Stimulated activated CD4-positive, alpha-beta T cell treated with anti-CD3 and anti-CD28 coated beads, TNF-alpha, amount 100 ng/mL, for 48 hours (primary cell): Measurements from ENCODE around the gene SCN10A.

Experiments
- DNase-seq, 3 donors: peaks; one replicate each; pipeline ENCODE4 v3.0.0-alpha.2; 2020; ENCODE audit warnings: low read depth in 3 of 3

The SCN10A gene

GRCh38 chr3:38773528-38773927 lies 42.5 kb downstream of the SCN10A start:
- DNase-seq: no peak

GRCh38 chr3:38763569-38763968 lies 52.4 kb downstream of the SCN10A start:
- no peak for DNase-seq

GRCh38 chr3:38758557-38758956 lies 57.5 kb downstream of the SCN10A start:
- no peak for DNase-seq

GRCh38 chr3:38757721-38758120 lies 58.3 kb downstream of the SCN10A start:
- no peak for DNase-seq

GRCh38 chr3:38756892-38757291 lies 59.1 kb downstream of the SCN10A start:
- DNase-seq: no peak

- no peak for DNase-seq
Measured at GRCh38 chr3:38755130-38755529, 60.9 kb downstream of the SCN10A start.

GRCh38 chr3:38746641-38747040 lies 69.4 kb downstream of the SCN10A start:
- DNase-seq: no peak

- DNase-seq: no peak
Measured at GRCh38 chr3:38743043-38743442, 73.0 kb downstream of the SCN10A start.

- DNase-seq: no peak
Measured at GRCh38 chr3:38742550-38742949, 73.5 kb downstream of the SCN10A start.

- DNase-seq: no peak
Measured at GRCh38 chr3:38740537-38740936, 75.5 kb downstream of the SCN10A start.

GRCh38 chr3:38739931-38740330 lies 76.1 kb downstream of the SCN10A start:
- no peak for DNase-seq

GRCh38 chr3:38739396-38739689 lies 76.7 kb downstream of the SCN10A start:
- no peak for DNase-seq

- DNase-seq: peak; percentile 2 to 33 (median 15)
Measured at GRCh38 chr3:38738630-38739395, 77.2 kb downstream of the SCN10A start.

GRCh38 chr3:38731522-38731921 lies 84.5 kb downstream of the SCN10A start:
- DNase-seq: no peak

GRCh38 chr3:38730281-38730680 lies 85.7 kb downstream of the SCN10A start:
- DNase-seq: no peak

GRCh38 chr3:38728008-38728407 lies 88.0 kb downstream of the SCN10A start:
- no peak for DNase-seq

- DNase-seq: no peak
Measured at GRCh38 chr3:38726751-38727150, 89.3 kb downstream of the SCN10A start.

- DNase-seq: no peak
Measured at GRCh38 chr3:38725726-38726419, 90.1 kb downstream of the SCN10A start.

- DNase-seq: no peak
Measured at GRCh38 chr3:38724392-38724736, 91.7 kb downstream of the SCN10A start.

GRCh38 chr3:38723569-38724391 lies 92.2 kb downstream of the SCN10A start:
- DNase-seq: no peak

- no peak for DNase-seq
Measured at GRCh38 chr3:38722781-38723568, 93.0 kb downstream of the SCN10A start.

GRCh38 chr3:38721207-38721772 lies 94.7 kb downstream of the SCN10A start:
- DNase-seq: no peak
